Measurements from ENCODE around the gene STRBP.
A peak's percentile ranks its signal among the peaks of the same experiment; 100 is the strongest.
"Not testable (repeated sequence)": the region's sequence is repeated elsewhere in the genome, so short reads cannot be mapped to it uniquely, and the experiment has no call there.

STRBP gene

DNA sequence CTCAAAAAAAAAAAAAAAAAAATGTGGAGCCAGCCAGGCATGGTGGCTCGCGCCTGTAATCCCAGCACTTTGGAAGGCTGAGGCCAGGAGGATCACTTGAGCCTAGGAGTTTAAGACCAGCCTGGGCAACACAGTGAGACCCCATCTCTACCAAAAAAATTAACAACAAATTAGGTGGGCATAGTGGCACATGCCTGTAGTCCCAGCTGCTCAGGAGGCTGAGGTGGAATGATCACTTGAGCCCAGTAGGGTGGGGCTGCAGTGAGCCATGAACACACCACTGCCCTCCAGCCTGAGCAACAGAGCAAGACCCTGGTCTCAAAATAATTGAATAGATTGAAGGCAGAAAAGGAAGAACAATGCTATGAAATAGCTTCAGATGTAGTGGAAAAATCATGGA, 82.4 kb downstream of the STRBP start:
- DNase-seq, result not testable (repeated sequence)

- no peak for DNase-seq
These were observed 91.4 kb downstream of the STRBP start for GRCh38 chr9:123176949-123177348.

DNA sequence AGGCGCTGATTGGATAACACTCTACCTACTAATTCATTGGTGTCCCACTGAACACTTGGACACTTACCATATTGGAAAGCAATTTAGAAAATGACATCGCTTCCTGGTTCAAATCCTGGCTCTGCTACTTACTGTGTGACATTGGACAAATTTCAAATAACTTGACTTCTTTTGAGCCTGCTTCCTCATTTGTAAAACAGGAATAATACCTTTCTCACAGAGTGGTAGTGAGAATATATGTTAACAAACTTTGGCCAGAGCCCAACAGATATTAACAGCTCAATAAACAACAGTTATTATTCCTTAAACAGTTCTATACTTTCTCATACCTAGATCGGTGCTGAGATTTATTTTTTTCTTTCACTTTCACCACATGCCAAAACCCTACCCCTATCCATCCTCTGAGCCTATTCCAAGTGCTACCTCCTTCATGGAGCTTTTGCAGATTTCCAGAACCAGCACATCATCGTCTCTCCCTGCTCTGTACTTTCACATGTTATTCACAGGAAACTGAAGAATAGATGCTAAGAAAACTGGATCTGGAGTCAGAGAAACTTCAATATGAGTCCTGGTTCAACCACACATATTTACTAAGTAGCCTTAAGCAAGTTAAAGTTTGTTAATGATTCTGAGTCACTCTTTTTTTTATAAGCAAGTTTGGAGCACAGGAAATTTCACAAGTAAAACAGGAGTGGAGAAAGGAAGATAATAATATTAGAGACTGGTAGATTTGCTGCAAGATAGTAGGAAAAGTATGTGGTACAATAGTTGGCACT, 92.3 kb downstream of the STRBP start:
- DNase-seq, result no peak

GRCh38 chr9:123174887-123175518, 93.4 kb downstream of the STRBP start:
- no peak for DNase-seq

DNA sequence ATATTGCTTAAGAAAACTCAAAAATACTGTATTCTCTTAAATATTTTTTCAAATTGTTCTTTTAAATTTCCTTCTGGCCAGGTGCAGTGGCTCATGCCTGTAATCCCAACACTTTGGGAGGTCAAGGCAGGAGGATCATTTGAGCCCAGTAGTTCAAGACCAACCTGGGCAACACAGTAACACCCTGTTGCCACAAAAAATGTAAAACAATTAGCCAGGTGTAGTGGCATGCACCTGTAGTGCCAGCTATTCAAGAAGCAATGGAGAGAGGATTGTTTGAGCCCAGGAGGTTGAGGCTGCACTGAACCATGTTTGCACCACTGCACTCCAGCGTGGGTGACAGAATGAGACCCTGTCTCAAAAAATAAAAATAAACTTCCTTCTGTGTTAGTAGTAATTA, 94.3 kb downstream of the STRBP start:
- DNase-seq, result no peak

- DNase-seq, result no peak
These were observed 98.5 kb downstream of the STRBP start for GRCh38 chr9:123169926-123170325.

DNA sequence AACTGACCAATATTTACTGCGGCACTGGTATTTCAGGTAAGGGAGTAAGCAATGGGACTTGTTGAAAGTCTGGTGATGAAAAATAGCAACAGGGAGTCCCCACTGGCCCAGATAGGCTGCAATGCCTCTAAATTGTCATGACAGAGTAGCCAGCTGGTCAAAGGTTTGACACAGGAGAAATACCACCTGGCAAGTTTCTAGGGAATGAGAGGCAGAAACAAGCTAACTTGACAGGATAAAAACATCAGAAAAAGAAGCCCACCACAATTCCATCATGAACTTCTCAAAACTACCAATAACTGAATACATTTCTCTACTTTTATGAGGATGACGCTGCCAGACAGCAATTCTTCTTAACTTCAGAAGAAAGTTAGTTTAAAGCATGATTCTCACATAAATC, 99.8 kb downstream of the STRBP start:
- DNase-seq, result no peak

GRCh38 chr9:123167474-123167873, 100.9 kb downstream of the STRBP start:
- DNase-seq, result no peak

DNA sequence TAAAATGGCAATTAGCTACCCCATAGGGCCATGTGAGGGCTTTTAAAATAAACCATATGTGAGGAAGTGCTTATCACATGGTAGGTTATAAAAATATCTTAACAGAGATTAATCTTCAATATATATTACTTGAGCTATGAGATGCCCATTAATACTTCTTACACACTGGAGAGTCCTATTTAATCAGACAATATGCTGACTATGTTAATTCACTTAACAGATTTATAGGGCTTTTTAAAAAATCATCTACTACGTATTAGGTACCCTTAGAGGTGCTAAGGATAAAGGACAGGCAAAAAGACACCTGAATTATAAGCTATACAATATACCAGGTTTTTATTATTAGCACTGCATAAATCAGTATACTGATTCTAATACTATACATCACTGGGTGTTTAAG, 102.6 kb downstream of the STRBP start:
- DNase-seq, result no peak

- DNase-seq, result no peak
These were observed 104.1 kb downstream of the STRBP start for GRCh38 chr9:123164285-123164684.

GRCh38 chr9:123162791-123163345, 105.5 kb downstream of the STRBP start:
- no peak for DNase-seq

GRCh38 chr9:123162360-123162759, 106.0 kb downstream of the STRBP start:
- DNase-seq, result no peak

DNA sequence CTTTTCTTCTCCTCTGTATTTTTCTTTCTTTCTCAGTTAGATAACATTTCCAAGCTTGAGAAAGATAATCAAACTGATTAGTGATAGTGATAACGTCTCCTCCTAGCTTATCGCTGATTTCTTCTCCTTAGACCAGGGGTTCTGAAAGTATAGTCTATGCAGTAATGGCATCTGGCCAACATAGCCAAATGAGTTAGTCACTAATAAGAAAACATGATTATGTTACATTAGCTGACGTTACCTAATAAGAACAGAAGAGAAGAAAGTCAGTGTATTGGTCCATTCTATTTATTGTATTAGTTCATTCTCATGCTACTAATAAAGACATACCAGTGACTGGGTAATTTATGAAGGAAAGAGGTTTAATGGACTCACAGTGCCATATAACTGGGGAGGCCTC, 111.2 kb downstream of the STRBP start:
- no peak for DNase-seq

- DNase-seq, result no peak
These were observed 117.5 kb downstream of the STRBP start for GRCh38 chr9:123150708-123151503.

DNA sequence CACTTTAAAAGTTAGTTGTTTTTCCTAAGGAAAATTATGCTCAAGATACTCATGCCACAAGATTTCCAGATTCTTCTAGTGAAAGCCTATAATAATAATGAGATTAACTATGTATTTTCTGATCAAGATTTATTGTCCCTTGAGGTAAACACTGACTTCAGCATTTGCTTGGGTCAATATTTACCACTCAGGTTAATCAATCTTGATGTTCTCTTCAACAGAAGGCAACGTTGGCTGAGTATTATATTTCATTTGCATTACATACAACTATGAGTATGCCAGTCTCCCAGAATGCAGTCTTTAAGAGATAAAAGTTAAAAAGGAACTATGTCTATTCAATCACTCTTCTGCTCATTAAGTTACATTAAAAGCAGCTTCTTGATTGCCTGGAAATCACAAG, 119.3 kb downstream of the STRBP start:
- no peak for DNase-seq

DNA sequence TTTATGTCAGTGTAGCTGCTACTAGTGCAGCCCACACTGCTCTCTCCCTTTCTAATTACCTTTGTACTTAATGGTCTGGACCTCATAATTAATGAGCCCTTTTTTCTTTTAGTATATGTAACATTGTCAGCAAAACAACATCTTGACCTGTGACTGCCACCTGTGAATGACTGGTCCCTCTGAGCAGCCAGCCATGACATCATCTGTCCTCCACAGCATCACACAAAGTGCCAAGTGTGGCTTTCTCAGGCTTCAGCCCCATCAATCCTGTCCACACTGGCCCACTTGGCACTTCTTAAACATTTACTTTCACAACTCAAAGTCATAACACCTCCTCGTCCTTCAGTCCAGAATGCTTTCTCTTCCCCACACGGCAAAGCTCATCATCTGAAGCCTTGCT, 130.2 kb downstream of the STRBP start:
- no peak for DNase-seq

DNA sequence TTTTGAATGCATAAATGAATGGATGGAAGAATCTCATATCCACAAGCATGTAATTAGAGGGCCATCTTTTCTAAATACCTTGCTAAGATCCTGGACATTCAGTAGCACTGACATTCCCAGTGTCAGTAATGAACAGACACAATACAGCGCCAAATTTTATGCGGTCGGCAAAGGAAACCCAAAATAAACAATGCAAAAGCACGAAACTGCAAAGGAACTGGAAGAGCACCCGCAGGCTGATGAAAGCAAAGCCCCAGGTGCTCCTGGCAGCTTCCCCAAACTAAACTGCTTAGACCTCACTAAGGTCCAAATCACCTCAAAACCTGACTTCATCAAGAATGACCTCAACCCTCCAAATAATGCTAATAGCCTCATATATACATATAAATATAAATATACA, 133.0 kb downstream of the STRBP start:
- no peak for DNase-seq

DNA sequence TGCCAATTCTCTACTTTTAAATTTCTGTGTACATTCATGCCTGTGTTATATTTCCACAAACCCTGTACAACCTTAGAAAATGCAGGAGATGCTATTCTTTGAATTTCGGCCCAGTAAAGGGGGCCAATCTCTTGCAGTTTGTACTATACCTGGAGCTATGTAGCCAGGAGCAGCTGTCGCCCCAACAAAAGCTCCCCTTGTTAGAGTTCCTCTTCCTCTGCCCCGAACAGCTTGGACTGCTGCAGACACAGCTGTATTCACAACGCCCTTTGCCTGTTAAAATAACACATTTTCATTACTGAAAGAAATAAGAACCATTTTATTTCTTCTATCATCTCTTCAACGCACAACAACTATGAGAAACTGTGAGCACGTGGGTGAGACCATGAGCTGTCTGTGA, 135.7 kb downstream of the STRBP start:
- no peak for DNase-seq

DNA sequence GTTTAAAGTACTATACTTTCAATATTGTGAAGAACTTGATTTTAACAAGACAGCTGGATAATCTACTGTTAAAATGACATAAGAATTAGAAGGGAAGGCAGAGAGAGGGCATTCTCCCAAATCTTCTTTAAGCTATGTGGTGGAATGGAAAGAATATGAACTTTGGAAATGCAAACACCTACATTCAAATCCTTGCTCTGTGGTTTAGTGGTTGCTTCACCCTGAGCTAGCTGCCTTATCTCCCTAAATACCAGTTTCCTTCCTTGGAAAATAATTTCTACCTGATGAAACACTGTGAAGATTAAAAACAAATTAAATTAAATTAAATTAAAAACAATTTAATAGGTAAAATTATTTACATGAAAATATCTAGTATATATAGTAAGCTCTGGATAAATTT, 136.4 kb downstream of the STRBP start:
- no peak for DNase-seq

- no peak for DNase-seq
These were observed 137.1 kb downstream of the STRBP start for GRCh38 chr9:123131258-123131657.

DNA sequence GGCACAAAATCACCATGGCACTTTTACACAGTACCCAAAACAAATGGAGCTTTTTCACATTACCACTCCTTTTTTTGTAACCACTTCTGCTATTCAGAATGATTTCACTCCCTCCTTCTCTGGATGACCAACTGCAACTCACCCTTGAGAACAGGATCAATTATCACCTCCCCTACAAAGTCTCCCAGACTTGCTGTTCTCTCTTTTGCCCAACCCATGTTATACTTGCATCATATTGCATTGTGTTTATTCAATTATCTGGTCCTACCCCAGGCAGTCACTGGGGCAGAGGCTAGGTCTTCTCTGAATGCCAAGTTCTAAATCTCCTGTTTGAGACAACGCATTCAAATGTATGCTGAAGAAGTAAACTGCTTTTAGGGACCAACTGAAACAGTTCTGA, 139.0 kb downstream of the STRBP start:
- DNase-seq, result no peak

DNA sequence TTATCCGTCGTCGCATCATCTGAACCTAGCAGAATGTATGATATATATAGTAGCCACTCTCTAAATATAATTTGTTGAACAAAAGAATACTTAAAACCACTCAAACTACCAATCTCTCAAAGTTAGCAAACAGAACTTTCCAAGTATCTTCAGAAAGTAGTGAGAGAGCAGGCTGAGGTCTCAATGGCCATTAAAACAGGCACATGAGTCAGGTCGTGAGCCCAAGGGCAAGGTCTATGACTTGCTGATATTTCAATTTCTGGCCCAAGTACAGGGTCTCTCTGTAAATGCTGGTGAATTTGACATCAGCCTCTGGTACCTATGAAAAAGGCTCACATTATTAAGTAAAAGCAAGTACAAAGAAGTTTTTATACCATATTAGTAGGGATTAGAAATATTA, 139.8 kb downstream of the STRBP start:
- no peak for DNase-seq

GRCh38 chr9:123127512-123128075, 140.8 kb downstream of the STRBP start:
- DNase-seq, result peak; percentile 79

All from DMS79 treated with DMSO at 0.1 percent for 48 hours (cell line).